Stimulated activated CD8-positive, alpha-beta memory T cell treated with anti-CD3 and anti-CD28 coated beads, Interleukin-12 subunit alpha, Interleukin-12 subunit beta, amount 100 ng/mL, for 4 hours (primary cell): ENCODE measurements around the gene NT5DC4.
"Not testable (repeated sequence)": the region's sequence is repeated elsewhere in the genome, so short reads cannot be mapped to it uniquely, and the experiment has no call there.

Experiments
- DNase-seq: peaks from one replicate; pipeline ENCODE4 v3.0.0-alpha.2; 2020; ENCODE audit warnings: low read depth

Gene NT5DC4

DNA sequence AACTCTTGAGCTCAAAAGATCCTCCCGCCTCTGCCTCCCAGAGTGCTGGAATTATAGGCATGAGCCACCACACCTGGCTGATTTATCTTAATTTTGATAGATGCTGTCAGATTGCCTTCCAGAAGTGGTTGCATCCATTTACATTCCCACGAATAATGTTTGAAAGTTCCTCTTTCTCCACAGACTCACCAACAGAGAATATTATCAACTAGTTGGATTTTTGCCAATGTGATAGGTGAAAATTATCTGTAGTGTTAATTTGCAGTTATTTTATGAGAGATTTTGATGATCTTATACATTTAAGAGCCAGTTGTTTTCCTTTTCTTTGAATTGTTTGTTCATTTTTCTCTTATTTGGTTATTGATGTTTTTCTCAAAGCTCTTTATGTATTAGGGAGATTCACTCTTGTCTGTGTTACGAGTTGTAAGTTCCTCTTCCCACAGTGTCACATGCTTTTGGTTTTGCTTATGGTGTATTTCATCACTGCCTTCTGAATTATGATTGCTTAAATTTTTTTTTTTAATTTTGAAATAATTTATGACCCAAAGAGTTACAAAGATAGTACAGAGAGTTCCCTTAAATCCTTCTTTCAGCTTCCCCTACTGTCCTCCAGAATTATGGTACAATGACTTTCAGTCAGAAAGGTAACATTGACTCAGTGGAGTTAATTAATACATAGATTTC is 20.7 kb upstream of the NT5DC4 start:
- no peak for DNase-seq

DNA sequence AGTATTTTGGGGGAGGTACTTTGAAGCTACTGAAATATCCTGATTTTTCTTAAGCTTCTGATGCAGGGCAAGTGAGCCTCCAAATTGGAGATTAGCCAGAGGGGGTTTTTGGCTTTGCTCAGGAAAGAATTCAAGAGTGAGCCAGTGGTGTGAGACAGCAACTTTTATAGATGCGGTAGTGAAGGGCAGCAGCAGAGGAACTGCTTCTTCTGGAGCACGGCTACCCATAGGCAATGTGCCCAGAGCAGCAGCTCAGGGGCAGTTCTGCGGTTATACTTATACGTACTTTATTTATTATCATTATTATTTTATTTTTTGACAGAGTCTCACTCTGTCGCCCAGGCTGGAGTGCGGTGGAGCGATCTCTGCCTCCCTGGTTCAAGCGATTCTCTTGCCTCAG is 19.8 kb upstream of the NT5DC4 start:
- DNase-seq, result no peak

DNA sequence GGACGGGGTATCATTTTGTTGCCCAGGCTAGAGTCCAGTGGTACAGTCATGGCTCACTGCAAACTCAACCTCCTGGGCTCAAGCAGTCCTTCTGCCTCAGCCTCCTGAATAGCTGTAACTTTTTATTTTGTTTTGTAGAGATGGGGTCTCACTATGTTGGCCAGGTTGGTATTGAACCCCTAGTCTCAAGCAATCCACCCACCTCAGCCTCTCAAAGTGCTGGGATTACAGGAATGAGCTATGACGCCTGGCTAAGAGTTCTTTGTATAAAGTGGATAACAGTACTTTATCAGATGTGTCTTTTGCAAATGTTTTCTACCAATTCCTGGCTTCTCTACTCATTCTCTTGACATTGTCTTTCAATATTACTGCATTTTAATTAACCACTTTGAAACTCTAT is 17.1 kb upstream of the NT5DC4 start:
- DNase-seq, result no peak

DNA sequence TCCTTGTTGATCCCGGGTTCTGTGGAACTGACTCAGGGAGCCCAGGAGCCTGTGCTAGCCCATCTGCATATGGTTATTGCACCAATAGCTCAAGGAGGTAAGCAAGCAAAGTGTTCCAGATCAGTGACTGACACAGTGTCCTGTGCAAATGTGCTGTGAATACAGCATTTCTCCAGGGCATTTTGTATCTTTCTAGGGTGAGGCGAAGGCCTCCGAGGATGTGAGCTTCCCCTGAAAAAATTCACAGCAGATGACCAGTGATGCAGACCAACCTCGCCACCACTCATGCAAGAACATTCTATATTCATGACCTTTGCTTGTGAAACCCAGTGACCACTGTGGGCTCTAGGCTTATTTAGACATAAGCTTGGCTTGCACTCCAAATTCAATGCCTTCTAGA is 15.2 kb upstream of the NT5DC4 start:
- DNase-seq, result no peak

DNA sequence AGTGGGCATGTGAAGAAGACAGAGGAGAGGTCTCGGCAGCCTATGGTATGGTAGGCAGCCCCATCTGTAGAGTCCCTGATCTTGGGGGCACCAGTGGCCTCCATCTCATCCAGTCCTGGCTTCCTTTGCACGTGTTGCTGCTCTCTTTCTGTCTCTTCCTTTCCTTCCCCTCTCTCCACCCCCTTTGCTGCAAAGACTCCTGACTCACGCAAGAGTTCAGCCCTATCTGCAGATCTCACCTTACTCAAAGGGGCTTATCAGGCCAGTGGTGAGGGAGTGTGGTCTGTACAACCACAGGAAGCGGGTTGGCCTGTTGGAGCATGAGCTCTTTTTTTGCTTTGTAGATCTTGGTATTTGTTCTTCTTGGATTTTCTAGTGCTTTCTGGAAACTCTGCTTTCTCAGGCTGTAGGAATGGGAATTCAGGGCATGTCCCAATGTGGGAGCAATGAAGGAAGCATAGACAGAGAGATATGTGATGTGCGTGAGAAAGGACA is 14.6 kb upstream of the NT5DC4 start:
- DNase-seq, result no peak

DNA sequence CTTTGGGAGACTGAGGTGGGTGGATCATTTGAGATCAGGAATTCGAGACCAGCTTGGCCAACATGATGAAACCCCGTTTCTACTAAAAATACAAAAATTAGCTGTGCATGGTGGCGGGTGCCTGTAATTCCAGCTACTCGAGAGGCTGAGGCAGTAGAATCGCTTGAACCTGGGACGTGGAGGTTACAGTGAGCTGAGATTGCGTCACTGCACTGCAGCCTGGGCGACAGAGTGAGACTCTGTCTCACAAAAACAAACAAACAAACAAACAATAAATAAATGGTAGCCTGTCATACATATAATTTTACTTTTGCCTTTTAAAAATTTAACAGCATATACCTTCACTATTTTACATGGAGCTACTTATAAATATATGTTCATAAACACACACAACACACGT is 13.9 kb upstream of the NT5DC4 start:
- DNase-seq, result not testable (repeated sequence)

DNA sequence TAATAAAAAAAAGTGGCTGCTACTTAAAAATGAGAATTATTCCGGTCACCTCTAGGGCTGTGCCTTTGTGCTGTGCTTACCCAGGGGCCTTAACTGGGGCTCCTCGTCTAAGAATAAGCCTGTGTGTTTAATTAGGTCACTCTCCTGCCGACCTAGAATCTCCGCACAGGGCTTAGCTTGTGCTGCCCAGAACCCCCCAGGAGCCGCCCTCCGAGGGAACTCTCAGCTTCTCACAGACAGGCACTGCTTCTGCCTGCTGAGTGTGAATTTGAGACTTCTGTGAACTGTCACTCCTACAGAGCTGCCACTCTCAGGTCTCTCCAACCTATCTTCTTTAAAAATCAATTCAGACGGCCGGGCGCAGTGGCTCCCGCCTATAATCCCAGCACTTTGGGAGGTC is 11.9 kb upstream of the NT5DC4 start:
- DNase-seq, result no peak

DNA sequence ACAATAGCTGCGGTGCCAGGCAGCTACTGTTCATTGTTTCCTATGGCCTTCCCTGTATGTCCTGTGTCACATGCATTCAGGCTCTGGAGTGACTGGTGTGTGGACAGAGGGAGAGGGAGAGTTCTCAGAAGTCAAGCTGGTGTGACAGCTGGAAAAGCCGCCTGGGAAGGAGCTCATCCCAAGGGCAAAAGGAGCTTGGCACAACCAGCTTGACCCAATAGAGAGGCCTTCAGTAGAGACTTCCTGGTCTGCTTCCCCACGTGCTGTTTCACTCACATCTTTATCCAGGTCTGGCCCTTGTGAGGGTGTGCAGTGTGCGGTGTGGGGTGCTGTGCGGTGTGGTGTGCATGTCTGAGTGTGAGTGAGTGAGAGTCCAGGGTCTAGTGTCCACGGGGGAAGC is 11.1 kb upstream of the NT5DC4 start:
- DNase-seq, result no peak

DNA sequence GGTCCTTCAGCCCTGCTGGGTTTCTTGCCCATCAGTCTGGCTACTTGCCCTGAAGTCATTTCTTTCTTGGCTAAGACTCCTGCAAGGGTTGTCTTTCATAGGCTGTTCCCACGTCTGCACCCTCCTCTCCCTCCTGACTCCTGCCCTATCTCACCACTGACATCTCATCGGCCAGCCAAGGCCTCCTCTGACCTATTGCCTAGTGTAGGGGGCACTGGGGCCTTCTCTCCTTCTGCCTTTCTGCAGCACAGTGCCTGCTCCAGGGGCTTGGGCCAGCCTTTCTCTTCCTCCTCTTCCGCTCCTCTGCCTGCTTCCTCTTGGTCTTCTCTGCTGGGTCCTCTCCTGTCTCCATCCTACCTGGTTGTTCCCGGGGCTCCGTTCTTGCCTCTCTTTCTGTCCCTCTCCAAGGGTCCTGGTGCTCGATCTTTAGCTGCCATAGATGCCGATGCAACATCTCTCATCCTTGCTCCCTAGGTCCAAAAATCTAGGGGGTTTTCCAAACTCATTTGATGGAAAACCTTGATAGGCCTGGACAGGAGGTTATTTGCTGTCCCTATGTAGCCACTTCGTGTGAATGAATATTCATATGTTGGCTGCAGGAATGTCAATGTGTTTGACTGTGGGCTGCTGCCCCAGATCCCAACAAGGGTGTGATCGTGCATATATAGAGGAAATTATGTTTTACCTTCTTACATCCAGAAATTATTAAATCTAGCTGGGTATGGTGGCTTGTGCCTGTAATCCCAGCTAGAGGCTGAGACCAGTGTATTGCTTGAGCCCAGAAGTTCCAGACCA is 9.7 kb upstream of the NT5DC4 start:
- no peak for DNase-seq

DNA sequence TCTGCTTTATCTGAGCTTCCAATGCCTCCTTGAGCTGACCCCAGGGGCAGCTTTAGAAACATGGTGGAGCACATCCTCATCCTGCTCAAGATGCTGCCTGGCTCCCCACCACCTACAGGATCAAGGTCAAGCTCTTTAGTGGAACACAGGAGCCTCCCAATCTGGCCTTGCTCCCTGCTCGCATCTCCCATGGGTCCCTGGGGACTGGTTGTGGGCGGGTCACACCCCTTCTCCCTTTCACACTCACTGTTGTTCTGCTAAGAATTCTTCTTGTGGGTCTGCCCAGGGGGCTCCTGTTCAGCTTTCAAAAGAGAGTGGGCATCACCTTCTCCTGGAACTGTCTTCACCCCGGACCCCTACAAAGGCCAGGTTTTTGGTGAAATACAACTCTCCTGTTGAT is 8.4 kb upstream of the NT5DC4 start:
- DNase-seq, result no peak

DNA sequence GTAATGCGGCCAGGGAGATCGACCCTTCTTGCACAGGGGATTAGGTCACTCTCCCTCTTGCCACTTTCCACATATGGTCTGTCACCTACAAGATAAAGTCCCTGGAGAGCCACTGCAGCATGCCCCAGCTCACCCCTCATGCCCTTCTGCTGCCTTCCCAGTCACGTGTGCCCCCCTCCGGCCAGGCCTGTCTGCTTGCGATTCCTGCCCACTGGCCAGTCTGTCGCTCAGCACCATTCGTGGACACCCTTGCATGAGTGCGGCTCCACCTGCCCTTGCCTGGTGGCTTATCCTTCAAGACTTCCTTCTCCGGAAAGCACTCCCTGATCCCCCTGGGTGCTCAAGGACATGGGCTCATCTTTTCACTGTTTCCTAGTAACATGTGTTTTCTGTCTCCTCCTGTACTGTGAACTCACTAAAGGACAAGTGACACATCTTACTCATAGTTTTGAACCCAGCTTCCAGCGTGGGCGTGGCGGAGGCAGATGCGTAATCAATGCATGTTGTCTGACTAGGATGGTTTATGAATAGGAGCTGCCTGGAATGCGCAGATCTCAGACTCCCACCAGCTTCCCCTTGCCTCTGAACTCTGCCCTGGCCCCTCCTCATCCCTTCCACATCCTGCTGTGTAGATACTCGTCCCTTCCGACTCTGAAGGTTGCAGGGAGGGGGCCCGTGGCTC is 7.8 kb upstream of the NT5DC4 start:
- DNase-seq, result no peak

DNA sequence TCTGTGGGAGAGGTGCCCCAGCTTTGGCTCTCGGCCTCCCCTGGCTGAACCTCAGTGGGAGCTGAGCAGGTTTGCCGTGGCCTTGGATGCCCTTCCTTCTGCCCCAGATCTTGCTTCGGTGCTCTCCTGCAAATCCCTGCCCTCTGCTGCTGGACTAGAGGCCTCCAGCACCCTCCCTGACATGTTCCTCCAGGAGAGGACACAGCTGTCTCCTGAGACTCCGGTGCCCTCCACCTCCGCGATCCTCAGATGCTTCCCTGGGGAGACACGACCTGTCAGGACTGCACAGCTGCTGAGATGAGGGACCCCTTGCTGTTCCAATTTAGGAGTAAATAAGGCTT is 7.3 kb upstream of the NT5DC4 start:
- no peak for DNase-seq

DNA sequence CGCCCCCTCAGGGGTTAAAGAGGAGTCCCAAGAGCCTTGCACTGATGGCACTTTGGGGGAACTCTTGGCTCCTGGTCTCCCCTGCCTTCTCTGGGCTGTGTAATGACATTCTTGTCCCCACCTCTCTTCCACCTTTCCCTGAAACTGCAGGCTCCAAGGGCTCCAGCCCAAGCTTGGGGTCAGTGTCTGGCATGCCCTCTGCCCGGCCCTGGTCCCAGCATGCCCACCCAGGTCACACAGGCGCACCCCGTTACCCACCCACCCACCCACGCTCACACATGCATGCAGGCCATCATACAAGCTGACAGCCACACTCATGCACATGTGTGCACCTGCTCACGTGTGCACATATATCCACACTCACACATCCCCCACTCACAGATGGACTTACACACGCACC is 6.9 kb upstream of the NT5DC4 start:
- no peak for DNase-seq

DNA sequence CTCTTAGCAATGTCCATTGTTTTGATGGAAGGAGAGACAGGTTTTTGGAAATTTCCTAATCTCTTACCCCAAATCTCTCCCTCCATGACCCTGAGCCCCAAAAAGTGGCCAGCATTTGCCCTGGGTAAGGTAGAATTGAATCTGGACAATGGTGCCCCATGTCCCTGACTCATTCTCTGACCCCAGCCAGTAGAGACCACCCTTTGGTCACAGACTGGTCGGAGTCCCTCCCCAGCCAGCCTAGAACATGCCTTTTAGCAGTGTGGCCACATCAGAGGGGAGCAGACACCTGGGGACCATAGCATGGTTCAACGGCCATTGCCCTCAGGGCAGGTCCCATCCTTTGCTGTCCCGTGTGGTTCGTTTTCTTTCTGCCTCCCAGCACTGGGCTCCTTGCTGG is 6.5 kb upstream of the NT5DC4 start:
- DNase-seq, result no peak

DNA sequence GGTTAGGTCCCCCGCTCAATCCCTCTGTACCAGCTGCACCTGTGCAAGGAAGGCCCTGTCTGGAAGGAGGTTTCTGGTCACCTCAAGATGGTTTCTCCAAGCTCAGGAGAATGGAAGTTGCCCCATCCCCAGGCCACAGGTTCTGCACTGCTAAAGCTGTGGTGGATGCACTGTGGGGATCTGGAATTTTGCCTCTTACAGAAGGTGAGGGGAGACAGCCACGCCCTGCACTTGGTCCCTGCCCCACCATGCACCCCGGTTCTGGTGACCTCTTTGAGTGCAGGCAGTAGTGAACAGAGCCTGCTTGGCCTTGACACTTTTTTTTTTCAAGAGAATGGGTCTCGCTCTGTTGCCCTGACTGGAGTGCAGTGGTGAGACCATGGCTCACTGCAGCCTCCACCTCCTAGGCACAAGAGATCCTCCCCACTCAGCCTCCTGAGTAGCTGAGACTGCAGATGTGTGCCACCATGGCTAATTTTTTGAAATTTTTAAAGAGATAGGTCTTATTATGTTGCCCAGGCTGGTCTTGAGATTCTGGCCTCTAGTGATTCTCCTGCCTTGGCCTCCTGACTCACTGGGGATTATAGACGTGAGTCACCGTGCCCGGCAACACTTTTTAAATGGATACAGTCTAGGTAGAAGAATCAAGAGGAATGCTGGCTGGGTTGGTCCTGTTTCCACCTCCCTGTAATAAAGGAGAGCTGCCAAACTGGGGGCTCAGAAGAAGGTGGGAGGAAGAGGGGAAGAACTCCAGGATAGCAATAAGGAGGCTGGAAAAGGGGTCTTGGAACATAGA is 5.8 kb upstream of the NT5DC4 start:
- DNase-seq, result no peak

DNA sequence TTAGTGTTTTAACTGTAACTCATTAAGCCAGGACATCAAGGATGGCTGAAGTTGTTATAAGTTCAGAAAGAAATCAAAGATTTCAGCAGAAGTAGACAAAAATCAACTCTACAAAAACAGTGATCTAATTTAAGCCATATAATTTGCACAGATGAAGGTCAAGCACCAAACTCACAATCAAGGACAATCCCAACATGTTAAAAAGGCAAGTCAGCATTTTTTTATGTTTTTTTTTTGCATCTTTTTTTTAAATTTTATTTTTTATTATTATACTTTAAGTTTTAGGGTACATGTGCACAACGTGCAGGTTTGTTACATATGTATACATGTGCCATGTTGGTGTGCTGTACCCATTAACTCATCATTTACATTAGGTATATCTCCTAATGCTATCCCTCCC is 4.7 kb upstream of the NT5DC4 start:
- DNase-seq, result not testable (repeated sequence)

DNA sequence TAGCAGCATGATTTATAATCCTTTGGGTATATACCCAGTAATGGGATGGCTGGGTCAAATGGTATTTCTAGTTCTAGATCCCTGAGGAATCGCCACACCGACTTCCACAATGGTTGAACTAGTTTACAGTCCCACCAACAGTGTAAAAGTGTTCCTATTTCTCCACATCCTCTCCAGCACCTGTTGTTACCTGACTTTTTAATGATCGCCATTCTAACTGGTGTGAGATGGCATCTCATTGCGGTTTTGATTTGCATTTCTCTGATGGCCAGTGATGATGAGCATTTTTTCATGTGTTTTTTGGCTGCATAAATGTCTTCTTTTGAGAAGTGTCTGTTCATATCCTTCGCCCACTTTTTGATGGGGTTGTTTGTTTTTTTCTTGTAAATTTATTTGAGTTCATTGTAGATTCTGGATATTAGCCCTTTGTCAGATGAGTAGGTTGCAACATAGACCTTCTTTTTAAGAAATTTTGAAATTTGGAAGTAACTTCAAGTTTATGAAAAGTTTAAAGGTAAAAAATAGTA is 3.9 kb upstream of the NT5DC4 start:
- DNase-seq, result not testable (repeated sequence)

DNA sequence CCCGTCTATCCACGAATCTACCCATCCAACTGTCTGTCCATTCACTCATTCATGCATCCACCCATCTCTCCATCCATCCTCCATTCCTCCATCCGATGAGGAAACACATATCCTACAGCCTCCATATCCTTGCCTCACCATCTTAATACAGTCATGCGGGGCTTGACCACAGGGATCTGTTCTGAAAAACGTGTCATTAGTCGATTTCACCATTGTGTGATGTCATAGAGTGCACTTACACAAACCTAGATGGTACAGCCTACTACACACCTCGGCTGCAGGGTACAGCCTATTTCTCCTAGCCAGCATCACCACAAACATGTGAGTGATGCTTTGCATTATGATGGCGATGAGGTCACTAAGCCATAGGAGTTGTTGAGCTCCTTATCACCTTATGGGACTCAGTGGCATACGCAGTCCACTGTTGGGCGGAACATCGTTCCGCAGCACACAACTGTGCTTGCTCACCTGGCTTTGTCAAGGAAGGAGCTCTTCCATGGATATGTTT is 1.9 kb upstream of the NT5DC4 start:
- DNase-seq, result no peak

DNA sequence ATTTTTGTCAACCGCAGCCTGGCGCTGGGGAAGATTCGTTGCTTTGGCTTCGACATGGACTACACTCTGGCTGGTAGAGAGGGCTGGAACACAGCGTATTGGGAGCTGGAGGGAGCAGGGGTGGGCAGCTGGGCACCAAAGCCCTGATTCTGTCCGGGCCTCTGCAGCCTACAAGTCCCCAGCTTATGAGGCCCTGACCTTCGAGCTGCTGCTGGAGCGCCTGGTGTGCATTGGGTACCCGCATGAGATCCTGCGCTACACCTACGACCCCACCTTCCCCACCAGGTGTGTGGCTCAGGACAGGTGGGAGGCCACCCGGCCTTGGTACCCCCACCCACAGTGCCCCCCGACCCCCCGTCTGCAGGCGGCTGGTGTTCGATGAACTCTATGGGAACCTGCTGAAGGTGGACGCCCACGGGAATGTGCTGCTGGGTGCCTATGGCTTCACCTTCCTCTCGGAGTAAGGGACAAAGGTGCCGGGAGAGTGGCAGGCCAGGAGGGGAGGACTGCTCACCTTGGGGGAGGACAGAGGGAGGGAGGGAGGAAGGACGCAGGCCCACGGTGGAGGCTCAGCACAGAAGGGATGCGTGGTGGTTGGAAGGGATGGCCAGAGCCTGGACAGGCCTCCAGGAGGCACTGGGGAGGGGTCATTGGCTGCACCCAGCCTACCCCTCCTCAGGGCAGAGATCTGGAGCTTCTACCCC is 1.2 kb downstream of the NT5DC4 start:
- DNase-seq, result no peak

DNA sequence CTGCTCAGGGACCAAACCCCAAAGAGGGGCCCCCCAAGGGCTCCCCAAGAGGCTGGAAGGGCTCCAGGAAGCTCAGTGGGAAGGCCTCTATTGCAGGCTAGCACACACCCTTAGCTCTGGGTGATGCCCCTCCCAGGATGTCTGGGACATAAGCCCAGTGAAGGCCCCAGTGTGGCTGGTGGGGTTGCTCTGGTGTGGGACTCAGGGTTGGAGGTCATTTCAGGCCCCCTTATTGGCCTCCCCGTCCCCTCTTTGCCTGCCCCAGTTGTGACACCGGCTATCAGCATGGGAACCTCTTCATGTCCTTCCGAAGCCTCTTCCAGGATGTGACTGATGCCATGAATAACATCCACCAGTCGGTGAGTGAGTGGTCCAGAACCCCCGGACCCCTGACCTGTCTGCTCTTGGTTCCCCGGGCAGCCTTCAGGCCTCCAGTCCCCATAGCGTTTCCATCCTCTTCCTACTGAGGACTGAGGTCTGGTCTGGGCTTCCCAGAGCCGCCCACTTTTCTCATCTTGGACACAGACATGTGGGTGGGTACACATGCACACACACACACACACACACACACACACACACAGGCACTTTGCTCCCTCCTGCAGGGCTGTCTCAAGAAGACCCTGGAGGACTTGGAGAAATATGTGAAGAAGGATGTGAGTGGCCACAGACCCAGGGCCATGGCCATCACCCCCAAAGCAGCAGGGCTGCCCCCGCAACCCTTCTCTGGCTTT is 2.2 kb downstream of the NT5DC4 start:
- no peak for DNase-seq

DNA sequence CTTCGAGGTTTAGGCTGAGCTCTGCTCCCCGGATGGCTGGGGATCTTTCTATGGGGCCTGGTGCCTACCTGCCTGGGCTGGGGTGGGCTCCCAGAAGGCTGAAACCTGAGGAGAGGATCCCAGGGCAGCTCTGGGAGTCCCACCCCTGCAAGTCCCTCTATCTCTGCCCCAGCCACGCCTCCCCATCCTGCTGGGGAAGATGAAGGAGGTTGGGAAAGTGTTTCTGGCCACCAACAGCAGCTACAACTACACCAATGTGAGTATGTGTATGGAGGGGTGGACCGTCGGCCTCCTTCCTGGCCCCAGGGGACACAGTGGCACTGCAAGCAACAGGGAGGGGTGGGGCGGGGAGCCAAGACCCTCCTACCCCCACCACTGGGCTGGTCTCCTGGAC is 2.7 kb downstream of the NT5DC4 start:
- DNase-seq, result no peak
